Occipital lobe (tissue), 2 donors: ENCODE data around the gene SAP30BP. TPM values are rescaled to one million over a fixed set of nuclear protein-coding genes. Genes with fewer than 3 reads are reported as not detected.
A peak's percentile ranks its signal among the peaks of the same experiment; 100 is the strongest.
"Not testable (repeated sequence)": the region's sequence is repeated elsewhere in the genome, so short reads cannot be mapped to it uniquely, and the experiment has no call there.

Source experiments
- DNase-seq: peaks from one replicate; lab custom pipeline; 2025; lab: John Stamatoyannopoulos, UW
- total RNA-seq: library from RNA; depleted of rRNA; stranded (reverse); fragments of >200 nt; gene quantifications from one replicate; pipeline ENCODE4 v1.2.3, GENCODE V29; 2014

The SAP30BP gene
- total RNA-seq, 1 donor from 2014 or later = 34.0 TPM

GRCh38 chr17:75633486-75634375, 33.4 kb upstream of the SAP30BP start:
- DNase-seq = peak; percentile 81

GRCh38 chr17:75634376-75634740, 32.8 kb upstream of the SAP30BP start:
- DNase-seq = no peak

- no peak for DNase-seq
Measured at GRCh38 chr17:75634754-75635609, 32.2 kb upstream of the SAP30BP start.

DNA sequence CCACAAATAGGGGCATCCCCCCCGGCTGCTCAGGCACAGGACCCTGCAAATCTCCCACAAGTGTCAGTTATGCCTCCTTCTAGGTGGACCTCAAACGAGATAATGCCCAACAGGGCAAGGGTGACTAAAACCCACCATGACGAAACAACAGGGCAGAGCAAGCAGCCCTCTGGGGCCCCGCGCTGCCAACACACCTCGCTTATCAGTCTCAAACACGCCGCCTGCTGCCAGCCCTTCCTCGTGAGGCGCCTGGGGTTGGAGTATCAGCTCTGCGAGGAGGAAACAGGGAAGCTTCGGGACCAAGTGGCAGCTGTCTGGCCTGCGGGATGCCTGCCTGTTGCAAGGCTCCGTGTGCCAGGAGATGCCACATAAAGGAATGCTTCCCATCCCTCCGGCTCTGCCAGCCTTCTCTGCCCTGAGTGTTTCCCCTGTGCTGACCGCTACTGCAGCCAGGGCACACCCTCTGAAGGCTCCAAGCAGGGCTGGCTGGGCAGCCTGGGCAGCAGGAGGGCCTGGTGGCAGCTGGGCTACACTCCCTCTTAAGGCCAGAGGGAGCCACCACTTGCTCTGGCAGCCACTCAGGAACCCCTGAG, 31.4 kb upstream of the SAP30BP start:
- no peak for DNase-seq

DNA sequence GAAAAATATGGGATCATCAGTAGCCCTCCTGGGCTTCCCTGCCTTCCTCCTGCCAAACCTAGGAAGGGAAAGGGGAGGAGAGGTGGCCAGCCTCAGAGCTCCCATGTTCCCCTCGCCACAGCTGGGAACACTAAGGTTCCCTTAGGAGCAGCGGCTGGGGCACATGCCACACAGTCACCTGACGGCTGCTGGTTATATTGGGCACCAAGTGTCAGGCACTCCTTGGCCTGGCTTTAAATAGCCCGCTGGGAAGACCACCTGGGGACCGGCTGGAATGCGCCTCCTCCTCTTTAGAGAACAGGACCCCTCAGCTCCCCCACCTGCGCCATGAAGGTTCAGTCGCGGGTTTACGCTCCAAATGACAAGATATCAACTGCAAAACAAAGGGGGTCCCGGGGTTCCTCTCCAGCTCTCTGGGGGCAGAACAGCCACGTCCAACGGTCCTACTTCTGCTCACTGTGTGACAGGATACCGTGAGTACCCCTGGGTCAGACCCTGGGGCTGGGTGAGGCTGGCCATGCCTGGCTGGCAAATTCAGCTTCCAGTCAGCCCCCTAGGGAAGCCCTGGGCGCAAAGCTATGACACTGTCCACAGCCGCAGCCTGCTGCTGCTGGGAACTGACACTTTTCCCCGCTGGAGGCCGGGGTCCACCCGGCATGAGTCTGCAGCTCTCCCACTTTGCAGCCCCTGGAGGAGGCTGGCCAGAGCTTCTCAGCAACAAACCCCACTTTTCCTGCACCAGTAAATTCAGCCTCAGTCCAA, 30.6 kb upstream of the SAP30BP start:
- no peak for DNase-seq

- DNase-seq = no peak
Measured at GRCh38 chr17:75637143-75637538, 30.0 kb upstream of the SAP30BP start.

GRCh38 chr17:75637551-75637950, 29.6 kb upstream of the SAP30BP start:
- no peak for DNase-seq

- DNase-seq = not testable (repeated sequence)
Measured at GRCh38 chr17:75638039-75638438, 29.1 kb upstream of the SAP30BP start.

DNA sequence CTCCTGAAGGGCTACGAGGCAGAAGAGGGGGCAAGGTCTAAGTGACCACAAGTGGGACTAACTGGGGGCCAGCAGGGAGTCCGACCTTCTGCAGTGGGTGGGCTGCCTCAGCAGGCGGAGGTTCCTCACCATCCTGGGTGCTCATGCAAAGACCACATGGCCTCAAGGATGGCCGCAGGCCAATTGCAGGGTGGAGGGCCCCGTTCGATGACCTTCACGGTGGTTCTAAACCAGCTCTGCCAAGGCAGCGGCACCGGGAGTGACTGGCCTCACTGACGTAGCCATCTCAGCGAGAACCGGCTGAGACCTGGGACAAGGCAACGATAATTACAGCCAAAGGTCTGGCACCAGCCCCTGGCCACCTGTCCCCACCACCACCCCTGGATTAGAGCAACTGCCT, 28.2 kb upstream of the SAP30BP start:
- DNase-seq = no peak

GRCh38 chr17:75639327-75639726, 27.8 kb upstream of the SAP30BP start:
- no peak for DNase-seq

- no peak for DNase-seq
Measured at GRCh38 chr17:75639771-75640555, 27.2 kb upstream of the SAP30BP start.

DNA sequence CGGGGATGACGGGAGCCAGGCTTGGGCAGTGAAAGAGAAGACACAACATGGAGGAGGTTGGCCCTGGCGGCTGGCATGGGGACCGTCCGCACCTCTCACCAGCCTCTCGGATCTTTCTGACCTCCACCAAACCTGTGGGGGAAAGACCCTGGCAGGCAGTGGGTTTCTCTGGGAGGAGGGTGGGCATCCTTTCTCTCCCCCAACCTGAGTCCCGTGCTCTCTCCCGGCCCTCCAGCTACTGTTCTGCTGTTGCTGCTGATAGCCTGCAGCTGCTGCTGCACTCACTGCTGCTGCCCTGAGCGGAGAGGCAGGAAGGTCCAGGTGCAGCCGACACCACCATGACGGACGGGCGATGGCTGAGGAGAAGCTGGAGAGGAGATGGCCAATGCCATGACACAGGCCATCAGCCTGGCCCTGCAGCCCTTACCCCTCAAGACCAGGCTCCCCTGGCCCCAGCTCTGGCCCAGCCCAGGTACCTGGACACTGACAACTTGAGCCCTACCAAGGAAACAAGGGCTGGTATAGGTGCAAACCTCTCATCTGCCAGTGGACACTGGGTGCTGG, 26.5 kb upstream of the SAP30BP start:
- DNase-seq = no peak

DNA sequence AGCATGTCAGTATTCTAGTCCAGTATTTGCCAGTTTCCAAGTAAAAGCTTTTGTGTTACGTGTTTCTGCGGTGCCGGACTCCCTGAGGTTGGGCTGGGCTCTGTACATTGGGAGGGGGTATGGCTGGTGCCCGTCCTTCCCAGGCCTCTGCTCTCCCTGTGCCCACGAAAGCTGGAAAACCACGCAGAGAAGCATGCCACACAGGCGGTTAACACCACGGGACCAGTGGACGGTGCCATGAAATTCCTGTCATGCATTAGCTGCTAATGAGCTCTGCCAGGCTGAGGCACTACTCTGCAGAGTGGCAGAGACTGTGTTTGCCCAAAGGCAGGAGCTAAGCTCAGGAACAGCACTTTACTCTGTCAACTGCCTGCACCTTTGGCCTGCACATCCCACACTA, 25.8 kb upstream of the SAP30BP start:
- DNase-seq = no peak

DNA sequence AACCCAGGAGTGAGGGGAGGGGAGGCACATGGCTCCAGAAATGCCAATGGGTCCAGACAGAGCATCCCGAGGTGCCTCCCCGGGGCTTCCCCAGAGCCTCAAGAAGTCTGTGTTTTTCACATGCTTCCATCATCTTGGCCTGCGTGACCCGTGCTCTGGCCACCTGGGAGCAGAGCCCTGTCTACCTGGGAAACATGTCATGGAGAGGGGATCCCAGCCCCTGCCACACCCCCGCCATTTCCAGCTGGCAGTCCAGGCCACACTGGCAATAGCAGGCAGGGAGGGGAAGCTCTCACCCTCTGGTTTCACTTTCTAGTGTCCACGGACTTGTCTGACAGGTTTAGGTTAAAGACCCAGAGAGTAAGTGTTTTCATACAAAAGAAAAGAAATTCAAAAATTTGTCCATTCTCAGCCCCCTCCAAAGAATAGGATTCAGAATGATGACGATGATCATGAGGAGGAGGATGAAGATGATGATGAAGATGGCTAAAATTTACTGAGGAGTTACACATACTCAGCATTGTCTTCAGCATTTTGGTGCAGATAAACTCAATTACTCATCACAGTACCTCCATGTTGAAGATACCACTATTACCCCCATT, 24.9 kb upstream of the SAP30BP start:
- no peak for DNase-seq

DNA sequence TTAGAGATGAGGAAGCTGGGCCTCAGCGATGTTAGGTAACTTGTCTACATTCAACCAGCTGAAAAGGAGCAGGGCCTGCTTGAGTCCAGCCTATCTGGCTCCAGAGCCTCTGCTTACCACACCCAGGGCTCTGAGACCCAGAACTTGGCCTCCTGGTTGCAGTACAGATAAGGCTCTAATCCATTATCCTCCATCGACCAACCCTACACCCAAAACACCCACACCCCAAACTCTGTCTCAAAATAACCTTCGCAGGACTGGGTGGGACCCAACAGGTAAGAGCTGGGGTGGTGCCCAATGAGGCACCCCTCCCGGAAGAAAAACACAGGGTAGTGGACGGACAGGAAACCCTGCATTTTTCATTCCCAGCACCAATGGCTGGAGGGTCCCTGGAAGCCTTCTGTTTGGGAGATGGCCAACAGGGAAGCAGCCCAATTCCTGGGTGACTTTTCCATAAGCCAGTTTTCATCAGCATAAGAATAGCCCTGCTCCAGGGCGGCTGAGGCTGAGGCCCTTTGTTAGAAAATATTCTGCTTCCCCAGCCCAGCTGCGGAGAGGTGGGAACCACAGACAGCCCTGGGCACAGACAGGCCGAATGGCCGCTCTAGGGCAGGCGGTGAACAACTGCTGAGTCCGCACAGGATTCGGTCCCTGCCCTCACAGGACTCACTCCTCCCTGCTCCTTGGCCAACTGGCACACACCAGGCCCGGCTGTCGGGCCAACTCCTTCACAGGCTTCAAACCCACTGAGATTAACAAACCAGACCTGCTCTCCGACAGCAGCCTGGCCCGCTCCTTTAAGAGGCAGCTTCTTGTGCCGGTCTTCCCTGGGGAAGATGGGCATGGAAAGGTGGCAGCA, 24.1 kb upstream of the SAP30BP start:
- DNase-seq = no peak

DNA sequence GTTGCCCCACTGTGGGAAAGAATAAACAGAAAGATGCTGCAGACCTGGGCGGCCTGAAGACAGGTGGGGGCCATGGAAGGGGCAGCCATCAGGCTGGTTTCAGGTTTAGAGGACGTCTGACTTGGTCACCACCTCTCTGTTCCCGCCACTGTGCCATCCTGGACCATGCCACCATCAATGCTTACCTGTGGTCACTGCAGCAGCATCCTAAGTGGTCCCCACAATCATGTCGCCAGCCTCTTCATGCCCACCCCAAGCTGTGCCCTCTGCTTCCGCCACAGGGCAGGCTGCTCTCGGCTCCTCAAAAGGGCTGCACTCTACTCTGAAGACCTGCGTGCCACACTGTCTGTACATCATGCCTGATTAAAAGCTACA, 23.5 kb upstream of the SAP30BP start:
- DNase-seq = no peak

DNA sequence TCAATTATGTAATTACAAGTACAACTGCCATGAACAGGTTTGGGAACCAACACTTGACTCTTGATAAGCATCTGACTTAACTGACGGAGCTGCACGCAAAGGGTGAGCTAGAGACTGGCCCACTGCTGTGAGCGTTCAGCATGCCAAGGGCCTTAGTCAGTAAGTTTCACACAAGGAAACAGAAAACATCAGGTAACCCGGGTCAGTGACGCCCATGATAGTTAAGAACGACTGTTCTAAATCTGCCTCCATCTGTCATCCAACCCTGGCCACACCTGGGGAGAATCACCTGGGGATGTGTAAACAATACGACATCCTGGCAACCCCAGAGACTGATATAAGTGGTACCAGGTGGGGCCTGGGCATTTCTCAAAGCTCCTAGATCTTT, 21.6 kb upstream of the SAP30BP start:
- DNase-seq = no peak

GRCh38 chr17:75645889-75646637, 21.1 kb upstream of the SAP30BP start:
- DNase-seq = peak; percentile 67
